H1 (cell line): Measurements from ENCODE around the gene OSMR. TPM values are rescaled to one million over a fixed set of nuclear protein-coding genes. Genes with fewer than 3 reads are reported as not detected.

ENCODE experiments used
- CTCF ChIA-PET: fragments of 300-600 bp; sonication (Branson Sonifier 250); formaldehyde crosslinking; loops from one replicate; lab custom pipeline; 2021; ENCODE audit not compliant: partially characterized antibody; lab: Charles Lee
- POLR2A ChIA-PET: fragments of 300-600 bp; sonication (Branson Sonifier 250); formaldehyde crosslinking; loops from one replicate; lab custom pipeline; 2021; ENCODE audit warnings: inconsistent platforms; ENCODE audit not compliant: partially characterized antibody; lab: Charles Lee
- DNase-seq, 2 experiments: peaks; one replicate each; pipeline versions ENCODE4 v3.0.0 to v3.0.0-alpha.2; 2010 to 2022; ENCODE audit warnings: low spot score in 2 of 2, low read depth in 1 of 2, mixed read lengths in 1 of 2
- FAIRE-seq: peaks from 2 replicates; lab custom pipeline; 2011; peaks lifted over from hg19 to GRCh38; lab: Jason Lieb, UNC
- H2AFZ ChIP-seq: 2 replicates; pipeline ENCODE4 v1.8.1; 2012; ENCODE audit warnings: low read length, inconsistent platforms
- H2AK5ac ChIP-seq: 2 replicates; pipeline ENCODE4 v1.6.1; 2013; ENCODE audit warnings: low read depth, low read length
- H2BK120ac ChIP-seq: replicated peaks from 2 replicates; pipeline ENCODE3; 2013; ENCODE audit warnings: low read depth, low read length, inconsistent platforms
- H2BK12ac ChIP-seq: 2 replicates; pipeline ENCODE4 v1.6.1; 2013; ENCODE audit warnings: low read depth, low read length
- H2BK15ac ChIP-seq: 2 replicates; pipeline ENCODE4 v1.6.1; 2013; ENCODE audit warnings: low read length
- H2BK20ac ChIP-seq: 2 replicates; pipeline ENCODE4 v1.6.1; 2013; ENCODE audit warnings: low read length
- H2BK5ac ChIP-seq: 2 replicates; pipeline ENCODE4 v1.6.1; 2013; ENCODE audit warnings: low read depth, low read length
- H3K14ac ChIP-seq: 2 replicates; pipeline ENCODE4 v1.6.1; 2013; ENCODE audit warnings: inconsistent platforms; ENCODE audit not compliant: insufficient read length
- H3K18ac ChIP-seq: 2 replicates; pipeline ENCODE4 v1.6.1; 2013; ENCODE audit warnings: low read length; ENCODE audit errors: extremely low read depth
- H3K23ac ChIP-seq: 2 replicates; pipeline ENCODE4 v1.6.1; 2013; ENCODE audit warnings: inconsistent platforms; ENCODE audit not compliant: insufficient read length
- H3K23me2 ChIP-seq: 2 replicates; pipeline ENCODE4 v1.6.1; 2013; ENCODE audit warnings: low read depth, low read length
- H3K27ac ChIP-seq: 2 replicates; pipeline ENCODE4 v1.6.1; 2011; ENCODE audit warnings: low read depth, low read length, inconsistent platforms
- H3K27me3 ChIP-seq, 4 experiments: replicated peaks in 1 of 4; 1 replicate in 1 of 4; 2 replicates in 3 of 4; pipeline versions ENCODE4 v1.6.1 to v1.8.1; 2011 to 2013; ENCODE audit warnings: low read length in 3 of 4, mild to moderate bottlenecking in 3 of 4, inconsistent platforms in 2 of 4, mixed read lengths in 2 of 4, moderate library complexity in 1 of 4; ENCODE audit not compliant: control insufficient read depth in 3 of 4, insufficient read depth in 3 of 4; ENCODE audit errors: extremely low read depth in 1 of 4
- H3K36me3 ChIP-seq, 4 experiments: 2 replicates each; pipeline versions ENCODE4 v1.6.1 to v1.8.1; 2011 to 2013; ENCODE audit warnings: mild to moderate bottlenecking in 4 of 4, low read length in 3 of 4, moderate library complexity in 2 of 4, control low read depth in 1 of 4, inconsistent platforms in 1 of 4; ENCODE audit not compliant: insufficient read depth in 4 of 4, control insufficient read depth in 2 of 4
- H3K4ac ChIP-seq: replicated peaks from 2 replicates; pipeline ENCODE3; 2013; ENCODE audit warnings: low read length, low read depth, mixed read lengths, inconsistent platforms; ENCODE audit not compliant: insufficient read length
- H3K4me1 ChIP-seq, 4 experiments: replicated peaks in 1 of 4; 1 replicate in 1 of 4; 2 replicates in 3 of 4; pipeline versions ENCODE4 v1.6.1 to v1.8.1; 2011 to 2013; ENCODE audit warnings: low read length in 3 of 4, inconsistent platforms in 2 of 4, mixed read lengths in 1 of 4; ENCODE audit not compliant: insufficient read depth in 4 of 4, control insufficient read depth in 3 of 4
- H3K4me2 ChIP-seq, 2 experiments: 2 replicates each; pipeline versions ENCODE4 v1.6.1 to v1.8.1; 2011 to 2013; ENCODE audit warnings: low read depth in 2 of 2, low read length in 2 of 2, control low read depth in 1 of 2, inconsistent platforms in 1 of 2, mild to moderate bottlenecking in 1 of 2; ENCODE audit not compliant: insufficient read depth in 1 of 2
- H3K4me3 ChIP-seq, 4 experiments: fragments of 200-600, 300-600 bp in 1 of 4; sonication (generic), shearing (Covaris generic), sonication (Bioruptor Twin) in 1 of 4; 2 replicates each; pipeline versions ENCODE4 v1.5.1 to v1.8.1; 2011 to 2016; ENCODE audit warnings: low read length in 4 of 4, low read depth in 3 of 4, control low read depth in 2 of 4, inconsistent platforms in 2 of 4, mild to moderate bottlenecking in 2 of 4, mixed read lengths in 1 of 4, moderate library complexity in 1 of 4; ENCODE audit not compliant: insufficient read depth in 2 of 4; ENCODE audit errors: extremely low read depth in 1 of 4
- H3K56ac ChIP-seq: replicated peaks from 2 replicates; pipeline ENCODE3; 2013; ENCODE audit warnings: low read depth, mild to moderate bottlenecking, mixed read lengths, low read length, inconsistent platforms; ENCODE audit not compliant: insufficient read length
- H3K79me1 ChIP-seq: 2 replicates; pipeline ENCODE4 v1.6.1; 2013; ENCODE audit warnings: low read depth, low read length, control low read depth
- H3K79me2 ChIP-seq, 2 experiments: 2 replicates each; pipeline versions ENCODE4 v1.6.1 to v1.8.1; 2012 to 2013; ENCODE audit warnings: low read length in 2 of 2, mild to moderate bottlenecking in 2 of 2, inconsistent platforms in 1 of 2; ENCODE audit not compliant: insufficient read depth in 2 of 2, control insufficient read depth in 1 of 2
- H3K9ac ChIP-seq, 4 experiments: replicated peaks in 1 of 4; 1 replicate in 1 of 4; 2 replicates in 3 of 4; pipeline versions ENCODE4 v1.6.1 to v1.8.1; 2011 to 2013; ENCODE audit warnings: low read depth in 3 of 4, low read length in 3 of 4, control low read depth in 2 of 4, mild to moderate bottlenecking in 2 of 4, moderate library complexity in 2 of 4, inconsistent platforms in 1 of 4; ENCODE audit errors: extremely low read depth in 1 of 4
- H3K9me3 ChIP-seq, 2 experiments: 2 replicates each; pipeline versions ENCODE4 v1.6.1 to v1.8.1; 2012 to 2013; ENCODE audit warnings: mild to moderate bottlenecking in 2 of 2, moderate library complexity in 2 of 2, control low read depth in 1 of 2, inconsistent platforms in 1 of 2, low read depth in 1 of 2, low read length in 1 of 2, mixed read lengths in 1 of 2; ENCODE audit not compliant: insufficient read depth in 2 of 2
- H4K20me1 ChIP-seq, 2 experiments: replicated peaks in 1 of 2; 2 replicates each; pipeline versions ENCODE3 to v1.8.1; 2011 to 2013; ENCODE audit warnings: inconsistent platforms in 2 of 2, low read length in 2 of 2, mild to moderate bottlenecking in 1 of 2; ENCODE audit not compliant: insufficient read depth in 2 of 2, control insufficient read depth in 1 of 2
- H4K5ac ChIP-seq: 2 replicates; pipeline ENCODE4 v1.6.1; 2013; ENCODE audit warnings: low read length, low read depth, mixed read lengths, inconsistent platforms; ENCODE audit not compliant: insufficient read length
- H4K8ac ChIP-seq: 2 replicates; pipeline ENCODE4 v1.8.0; 2013; ENCODE audit warnings: mild to moderate bottlenecking, moderate library complexity, low read length, inconsistent platforms; ENCODE audit not compliant: insufficient read depth; ENCODE audit errors: extremely low read depth
- H4K91ac ChIP-seq: replicated peaks from 2 replicates; pipeline ENCODE3; 2013; ENCODE audit warnings: low read length, mixed read lengths, inconsistent platforms; ENCODE audit not compliant: insufficient read length
- CREB1 ChIP-seq: IDR thresholded peaks from 2 replicates; pipeline ENCODE4 v1.6.1; 2012; ENCODE audit warnings: inconsistent platforms
- RFX5 ChIP-seq: IDR thresholded peaks from 2 replicates; pipeline ENCODE4 v1.6.1; 2011; ENCODE audit warnings: low read depth, low read length, improper control_type of control experiment, borderline replicate concordance
- TBP ChIP-seq: IDR thresholded peaks from 2 replicates; pipeline ENCODE4 v1.6.1; 2011; ENCODE audit warnings: low read depth, low read length, improper control_type of control experiment
- WGBS, 2 experiments: shearing (Covaris generic) in 1 of 2; methylation state at CpG; one replicate each; pipeline versions ENCODE4 v1.1.6 to v1.1.7; 2013 to 2015; ENCODE audit warnings: low lambda C conversion rate in 2 of 2, mixed read lengths in 2 of 2, inconsistent platforms in 1 of 2, low coverage in 1 of 2, missing lambda C conversion rate in 1 of 2; ENCODE audit not compliant: insufficient replicate concordance in 2 of 2, insufficient coverage in 1 of 2, insufficient read length in 1 of 2; ENCODE audit errors: extremely low coverage in 1 of 2, missing lambda C conversion rate in 1 of 2; 5-methylcytosine and 5-hydroxymethylcytosine counted together
- polyA plus RNA-seq, 7 experiments: library from polyadenylated mRNA; depleted of rRNA in 3 of 7; stranded (reverse) in 5 of 7; unstranded in 2 of 7; fragments of >200 nt in 5 of 7; fragments of 200-250 nt in 2 of 7; gene quantifications; 1 replicate in 5 of 7; 2 replicates in 1 of 7; 4 replicates in 1 of 7; pipeline versions ENCODE4 v1.2.1 to v1.2.3, GENCODE V29; 2011 to 2013; ENCODE audit warnings: missing spikeins in 2 of 7, mixed read lengths in 2 of 7
- total RNA-seq: library from RNA; stranded (reverse); fragmentation: NEBNext Ultra II Directional; extraction: Animal tissue kit (Norgen Biotek cat#: 25700); gene quantifications from 2 replicates; pipeline ENCODE4 v1.2.1, GENCODE V29; 2021

Gene OSMR
- total and polyA plus RNA-seq, 2 of the 8 experiments (the other 6 are each of a cell fraction or from before 2014, with no cell fraction given), result 2.3 to 2.6 TPM

GRCh38 chr5:38896760-38897159 lies 50.9 kb downstream of the OSMR start:
- 91% methylated on average over 3 of the region's 3 CpGs; no CpG with 5 or more reads in 1 of the 2 experiments for WGBS, 2 experiments
- H2BK5ac ChIP-seq, result no peak overlapping the region
- POLR2A ChIA-PET, result no interaction called here
- H3K4me2 ChIP-seq, result no peak overlapping the region
- no peak overlapping the region for H4K91ac ChIP-seq
- H2BK20ac ChIP-seq, result no peak overlapping the region
- no peak for DNase-seq
- no peak overlapping the region for H4K5ac ChIP-seq
- H3K79me1 ChIP-seq, result no peaks in the 10 kb centered on the region
- no peaks in the 10 kb centered on the region for H3K36me3 ChIP-seq
- H3K79me2 ChIP-seq, result no peaks in the 10 kb centered on the region
- H3K27me3 ChIP-seq, result no peaks in the 10 kb centered on the region
- H2BK12ac ChIP-seq, result no peak overlapping the region
- H3K14ac ChIP-seq, result no peak overlapping the region
- H3K9ac ChIP-seq, result no peak overlapping the region
- H2BK120ac ChIP-seq, result no peak overlapping the region
- no peak for FAIRE-seq
- H3K18ac ChIP-seq, result no peak overlapping the region
- H2AFZ ChIP-seq, result no peak overlapping the region
- no peaks in the 10 kb centered on the region for H4K20me1 ChIP-seq
- H3K4ac ChIP-seq, result no peak overlapping the region
- no peak overlapping the region for H3K56ac ChIP-seq
- no peak overlapping the region for H2AK5ac ChIP-seq
- H3K27ac ChIP-seq, result no peak overlapping the region
- no peaks in the 10 kb centered on the region for H3K4me1 ChIP-seq
- TF ChIP-seq TBP (no peak), CREB1 (no peak), RFX5 (no peak)
- TF ChIP-seq, all 59 proteins: peak for 0
- no peak overlapping the region for H3K4me3 ChIP-seq
- H4K8ac ChIP-seq, result no peak overlapping the region
- H3K9me3 ChIP-seq, result no peaks in the 10 kb centered on the region
- no peak overlapping the region for H3K23ac ChIP-seq
- H3K23me2 ChIP-seq, result no peaks in the 10 kb centered on the region
- no peak overlapping the region for H2BK15ac ChIP-seq
- CTCF ChIA-PET, result no interaction called here
